ENCODE results near the gene VWA5B1.

GRCh38 chr1:20317471-20317870 lies 26.8 kb downstream of the VWA5B1 start:
- no peak for TF ChIP-seq CTCF (conservative IDR thresholded peaks at IDR 0.05; ENCODE audit: low read depth, low read length)
- no peak for TF ChIP-seq SMC3 (IDR thresholded peaks at IDR 0.05; ENCODE audit: low read depth, low read length)
- TF ChIP-seq CHD1 (IDR thresholded peaks at IDR 0.05; ENCODE audit: low read depth, low read length) = no peak
- no peak for TF ChIP-seq BHLHE40 (IDR thresholded peaks at IDR 0.05; ENCODE audit: low read depth, low read length)

Data from IMR-90 (cell line).